ENCODE results near the gene RBM39. TPM values are rescaled to one million over a fixed set of nuclear protein-coding genes. Genes with fewer than 3 reads are reported as not detected.

Gene RBM39
- 179 to 231 TPM (median 200 TPM) in 5 replicates for total RNA-seq (2022; extraction: Qiagen RNA extraction)

DNA sequence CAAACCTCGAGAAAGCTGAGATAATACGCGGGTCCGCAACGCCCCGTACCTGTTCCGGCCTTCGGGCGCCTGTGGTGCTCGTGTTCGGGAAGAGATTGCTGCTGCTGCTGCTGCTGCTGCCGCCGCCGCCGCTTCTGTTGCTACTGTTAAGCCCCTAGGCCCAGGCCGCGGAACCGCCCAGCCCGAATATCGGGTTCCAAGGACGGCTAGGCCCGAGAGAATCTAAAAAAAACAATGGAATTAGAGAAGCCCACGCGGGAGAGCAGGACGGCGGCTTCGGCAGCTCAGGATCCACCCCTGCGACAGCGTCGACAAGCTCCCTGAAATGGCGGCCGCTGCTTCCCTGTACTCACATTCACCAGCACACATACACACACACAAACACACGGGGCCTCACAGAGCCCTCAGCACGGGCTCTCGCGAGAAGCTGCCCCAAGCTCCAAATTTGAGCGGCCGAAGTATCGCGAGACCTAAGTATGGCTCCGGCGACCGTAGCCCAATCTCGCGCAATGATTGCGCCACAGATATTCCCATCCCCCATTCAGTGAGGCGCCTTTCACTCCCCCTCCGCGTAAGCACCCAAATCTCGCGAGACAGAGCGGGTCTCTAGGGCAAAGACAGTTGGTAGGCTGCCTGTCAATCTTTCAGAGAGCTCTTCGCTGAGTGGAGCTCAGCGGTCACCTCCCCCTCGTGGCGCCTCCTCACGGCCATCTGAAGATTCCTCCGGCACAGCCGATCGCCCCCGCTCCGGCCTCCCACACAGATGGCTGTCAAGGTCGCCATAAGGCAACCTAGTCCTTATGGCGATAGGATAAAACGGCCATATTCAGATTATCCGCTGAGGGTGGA is at the start of gene RBM39:
Gene RBM39 (minus strand): TSS at position 369 of the 849 bp plus-strand sequence. CDS start 1,386 bp downstream, outside the sequence.

DNA sequence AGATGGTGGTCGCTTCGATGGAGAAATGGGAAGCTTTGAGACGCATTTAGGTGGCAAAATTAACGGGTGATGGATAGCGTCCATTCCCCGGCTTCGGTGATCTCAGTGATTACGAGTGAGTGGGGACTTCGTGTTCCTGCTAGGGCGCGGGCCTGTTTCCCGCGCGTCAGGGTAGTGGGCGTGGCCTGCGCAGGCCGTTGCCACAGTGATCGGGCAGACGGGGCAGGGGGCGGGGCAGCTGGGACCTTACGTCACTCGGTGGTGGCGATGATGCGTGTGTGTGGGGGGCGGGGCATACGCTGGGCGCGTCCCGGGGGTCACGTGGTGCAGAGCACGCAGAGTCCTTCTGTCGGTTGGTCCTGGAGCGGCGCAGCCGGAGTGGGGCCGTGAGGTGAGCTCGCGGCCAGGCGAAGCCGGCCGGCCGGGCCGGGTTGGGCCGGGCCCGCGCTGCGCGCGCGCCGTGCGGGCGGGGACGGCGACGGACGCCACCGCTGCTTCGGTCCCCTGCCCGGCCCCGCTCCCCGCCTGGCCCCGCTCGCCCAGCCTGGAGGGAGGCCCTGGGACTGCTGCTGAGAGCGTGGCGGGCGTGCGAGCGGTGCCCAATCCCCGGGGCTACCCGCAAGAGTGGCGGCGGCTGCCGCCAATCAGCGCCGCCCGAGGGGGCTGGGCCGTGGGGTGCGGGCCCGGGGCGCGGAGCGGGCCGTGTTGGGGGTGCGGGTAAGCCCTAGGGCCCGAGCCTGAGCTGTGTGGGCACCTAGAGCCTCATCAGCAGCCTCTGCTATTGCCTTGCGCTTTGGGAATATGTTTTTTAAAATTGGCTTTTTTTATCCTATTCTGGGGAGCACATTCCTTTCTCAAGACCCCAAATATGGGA is 29.9 kb upstream of the RBM39 start, which contains the start of gene PHF20:
Gene PHF20 (plus strand): TSS at position 327 of the 874 bp plus-strand sequence. CDS start 29,508 bp downstream, outside the sequence.

DNA sequence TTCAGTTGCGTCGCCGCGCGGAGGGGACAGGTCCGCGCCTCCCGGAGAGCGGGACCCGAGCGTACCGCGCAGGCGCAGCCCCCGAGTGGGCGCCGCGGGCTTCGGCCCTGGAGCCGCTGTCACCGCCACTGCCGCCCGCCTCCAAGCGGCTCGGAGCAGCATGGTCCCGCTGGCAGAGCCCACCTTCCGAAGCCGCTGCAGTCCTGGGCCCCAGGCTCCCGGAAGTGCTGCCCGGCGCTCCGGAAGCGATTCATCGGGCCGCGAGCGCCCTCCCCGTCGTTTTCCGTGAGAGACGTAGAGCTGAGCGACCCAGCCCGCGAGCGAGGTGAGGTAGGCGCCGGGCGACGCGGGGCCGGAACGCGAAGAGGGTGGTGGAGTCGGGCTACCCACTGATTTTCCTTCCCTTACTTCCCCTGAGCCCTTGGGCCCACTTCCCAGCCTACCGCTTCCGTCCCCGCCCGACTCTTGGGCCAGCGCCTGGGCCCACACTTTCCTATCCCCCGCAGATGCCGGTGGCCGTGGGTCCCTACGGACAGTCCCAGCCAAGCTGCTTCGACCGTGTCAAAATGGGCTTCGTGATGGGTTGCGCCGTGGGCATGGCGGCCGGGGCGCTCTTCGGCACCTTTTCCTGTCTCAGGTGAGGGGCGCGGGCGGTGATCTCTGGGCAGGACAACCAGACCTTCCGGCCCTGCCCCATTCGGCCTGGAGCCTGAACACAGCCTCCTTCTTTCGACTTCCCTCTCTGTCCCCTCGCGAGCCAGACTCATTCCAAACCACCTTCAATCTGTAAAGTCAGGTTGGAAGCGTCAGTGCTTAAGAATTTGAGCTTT is 42.7 kb downstream of the RBM39 start, which contains the start of the genes NFS1 and ROMO1:
Gene NFS1 (minus strand): TSS at position 226 of the 830 bp plus-strand sequence. CDS start 64 bp downstream, at position 162.
Gene ROMO1 (plus strand): TSS at position 279 of the 830 bp plus-strand sequence. CDS start 228 bp downstream, at position 507.

DNA sequence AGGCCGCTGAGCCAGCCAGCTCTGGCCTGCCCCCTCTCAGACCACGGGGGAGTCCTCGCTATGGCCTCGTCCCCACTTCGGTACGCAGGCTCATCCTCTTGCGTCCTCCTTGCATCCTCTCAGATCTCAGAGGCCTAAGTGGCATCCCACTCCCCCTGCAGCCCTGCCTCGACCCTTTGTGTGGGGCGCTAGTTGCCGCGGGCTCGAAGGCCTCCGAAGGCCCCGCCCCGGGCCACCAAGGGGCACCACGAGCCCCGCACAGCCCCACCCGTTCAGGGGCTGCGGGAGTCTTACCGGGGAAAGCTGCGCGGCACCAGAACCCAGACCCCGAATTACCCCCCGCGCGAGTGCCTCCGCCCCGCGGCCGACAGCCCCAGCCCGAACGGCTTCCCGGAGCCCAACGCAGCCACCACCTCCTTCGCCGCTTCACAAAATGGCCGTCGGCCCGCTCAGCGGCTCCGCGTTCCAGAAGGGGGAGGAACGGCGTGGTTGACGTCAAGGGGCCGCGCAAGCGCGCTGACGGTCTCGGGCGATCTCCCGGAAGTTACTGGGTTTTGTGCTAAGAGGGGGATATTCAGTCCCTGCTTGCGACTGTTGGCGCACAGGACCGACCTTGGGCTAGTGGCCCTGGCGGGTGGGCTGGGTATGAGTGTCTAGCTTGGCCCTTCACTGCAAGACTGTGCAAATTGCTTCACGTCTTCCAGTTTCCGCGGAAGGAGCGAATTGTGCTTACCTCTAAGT is 77.4 kb downstream of the RBM39 start, which contains the start of the genes CPNE1 and RBM12:
Gene CPNE1 (minus strand): TSS at position 435 of the 741 bp plus-strand sequence. CDS start 31,977 bp downstream, outside the sequence.
Gene RBM12 (minus strand): TSS at position 435 of the 741 bp plus-strand sequence. CDS start 9,578 bp downstream, outside the sequence.

Other genes starting within 250 kb of the RBM39 start
- not detected in 5 replicates for gene C20orf173, start 212.6 kb downstream of the RBM39 start, total RNA-seq (2022; extraction: Qiagen RNA extraction)
- 216 to 243 TPM (median 236 TPM) in 5 replicates for gene ERGIC3, start 200.2 kb downstream of the RBM39 start, total RNA-seq (2022; extraction: Qiagen RNA extraction)
- 4.8 to 5.8 TPM (median 5.3 TPM) in 5 replicates for gene SPAG4, start 126.4 kb downstream of the RBM39 start, total RNA-seq (2022; extraction: Qiagen RNA extraction)
- 200 to 228 TPM (median 213 TPM) in 5 replicates for gene CPNE1, start 77.4 kb downstream of the RBM39 start, total RNA-seq (2022; extraction: Qiagen RNA extraction)
- 69.9 to 98.1 TPM (median 84.4 TPM) in 5 replicates for gene RBM12, start 77.4 kb downstream of the RBM39 start, total RNA-seq (2022; extraction: Qiagen RNA extraction)
- 36.9 to 43.5 TPM (median 38.8 TPM) in 5 replicates for gene NFS1, start 42.9 kb downstream of the RBM39 start, total RNA-seq (2022; extraction: Qiagen RNA extraction)
- gene ROMO1, start 42.9 kb downstream of the RBM39 start, total RNA-seq (2022; extraction: Qiagen RNA extraction) = 292 to 433 TPM (median 370 TPM) in 5 replicates
- 30.5 to 42.4 TPM (median 36.1 TPM) in 5 replicates for gene PHF20, start 29.8 kb upstream of the RBM39 start, total RNA-seq (2022; extraction: Qiagen RNA extraction)
- 64.4 to 107 TPM (median 97.1 TPM) in 5 replicates for gene SCAND1, start 212.2 kb upstream of the RBM39 start, total RNA-seq (2022; extraction: Qiagen RNA extraction)
- gene CNBD2, start 226.3 kb upstream of the RBM39 start, total RNA-seq (2022; extraction: Qiagen RNA extraction) = 6.1 to 7.0 TPM (median 6.3 TPM) in 5 replicates

Measured in A549 treated with Hydrocortisone at 1 μM for 4 hours (cell line).